Midbrain (tissue), 1 donor: ENCODE results near the gene YAF2.
"Not testable (repeated sequence)": the region's sequence is repeated elsewhere in the genome, so short reads cannot be mapped to it uniquely, and the experiment has no call there.

Source experiments
- DNase-seq: peaks from one replicate; lab custom pipeline; 2025; lab: John Stamatoyannopoulos, UW

YAF2 gene

DNA sequence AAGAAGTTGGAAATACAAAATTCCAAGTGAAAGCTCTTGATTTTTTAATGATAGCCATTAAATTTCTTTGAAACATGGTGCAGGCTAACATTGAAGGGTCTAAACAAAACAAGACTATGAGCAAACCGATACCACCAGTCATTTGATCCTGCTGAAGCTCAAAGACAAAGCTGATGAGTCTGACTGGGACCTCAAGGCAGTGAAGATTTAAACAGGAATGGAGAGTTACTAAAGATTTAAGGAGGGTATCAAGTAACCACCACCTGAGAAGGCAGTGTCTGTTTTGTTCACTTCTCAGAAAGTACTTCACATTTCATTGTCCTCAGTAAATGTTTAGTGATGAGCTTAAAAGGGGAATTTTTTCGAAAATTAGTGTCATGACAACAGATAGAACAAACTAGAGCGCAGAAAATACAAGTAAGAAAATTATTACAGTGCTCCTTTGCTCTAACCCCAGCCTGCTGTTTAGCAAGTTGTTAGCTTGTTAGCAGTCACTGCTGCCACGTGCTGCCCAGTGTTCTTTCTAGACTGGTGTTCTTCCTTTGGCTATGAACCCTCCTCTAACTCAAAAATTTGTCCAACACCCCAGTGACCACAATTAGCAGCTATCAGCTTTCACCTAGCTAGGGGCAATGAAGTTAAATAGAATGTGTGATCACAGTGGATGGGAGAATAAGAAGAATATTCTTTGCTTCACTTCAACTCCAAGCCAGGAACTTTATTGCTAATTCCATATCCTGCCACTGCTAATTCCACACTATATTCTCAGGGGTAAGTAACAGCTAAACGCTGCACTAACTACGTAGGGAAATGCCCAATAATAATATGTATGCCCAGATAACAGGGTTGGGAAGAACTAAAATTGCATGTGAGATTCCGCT is 41.1 kb downstream of the YAF2 start:
- DNase-seq: no peak

DNA sequence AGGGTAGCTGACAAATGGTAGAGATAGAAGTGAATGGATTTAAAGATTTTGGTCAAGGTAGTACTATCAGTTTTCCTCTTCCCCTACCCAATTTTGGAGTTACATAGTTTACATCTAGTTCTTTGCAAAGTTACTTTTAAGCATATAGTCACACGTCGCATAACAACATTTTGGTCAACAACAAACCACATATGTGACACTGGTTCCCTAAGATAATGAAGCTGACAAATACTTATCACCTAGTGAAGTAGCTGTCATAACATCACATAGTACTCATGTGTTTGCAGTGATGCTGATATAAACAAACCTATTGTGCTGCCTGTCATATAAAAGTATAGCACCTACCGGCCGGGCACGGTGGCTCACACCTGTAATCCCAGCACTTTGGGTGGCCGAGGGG is 45.4 kb downstream of the YAF2 start:
- no peak for DNase-seq

DNA sequence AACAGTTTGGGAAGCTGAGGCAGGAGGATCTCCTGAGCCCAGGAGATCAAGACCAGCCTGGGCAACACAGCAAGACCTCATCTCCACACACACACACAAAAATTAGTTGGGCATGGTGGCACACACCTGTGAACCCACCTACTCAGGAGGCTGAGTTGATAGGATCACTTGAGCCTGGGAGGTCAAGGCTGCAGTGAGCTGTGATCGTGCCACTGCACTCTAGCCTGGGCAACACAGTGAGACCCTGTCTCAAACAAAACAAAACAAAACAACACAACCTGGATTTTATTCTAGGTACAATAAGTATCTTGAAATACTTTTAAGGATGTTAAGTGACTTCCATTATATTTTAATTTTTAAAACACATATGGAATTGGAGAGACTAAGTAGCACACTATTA is 45.8 kb downstream of the YAF2 start:
- no peak for DNase-seq

DNA sequence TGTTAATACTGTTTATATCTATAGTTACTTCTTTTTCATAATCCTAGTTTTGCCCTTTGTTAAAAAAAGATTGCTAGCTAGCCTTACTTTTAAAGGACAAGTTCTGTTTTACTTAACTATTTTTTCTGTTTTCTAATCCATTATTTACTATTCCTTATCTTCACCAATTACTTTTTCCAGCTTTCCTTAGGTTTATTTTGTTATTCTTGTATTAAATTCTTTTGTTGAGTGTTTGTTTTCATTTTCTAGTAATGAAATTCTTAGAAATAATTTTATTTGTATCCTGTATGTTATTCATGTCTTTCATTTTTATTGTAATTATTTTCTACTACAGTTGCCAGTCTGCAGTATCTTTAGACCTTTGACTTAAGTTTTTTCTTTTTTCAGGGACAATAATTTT is 47.7 kb downstream of the YAF2 start:
- no peak for DNase-seq

DNA sequence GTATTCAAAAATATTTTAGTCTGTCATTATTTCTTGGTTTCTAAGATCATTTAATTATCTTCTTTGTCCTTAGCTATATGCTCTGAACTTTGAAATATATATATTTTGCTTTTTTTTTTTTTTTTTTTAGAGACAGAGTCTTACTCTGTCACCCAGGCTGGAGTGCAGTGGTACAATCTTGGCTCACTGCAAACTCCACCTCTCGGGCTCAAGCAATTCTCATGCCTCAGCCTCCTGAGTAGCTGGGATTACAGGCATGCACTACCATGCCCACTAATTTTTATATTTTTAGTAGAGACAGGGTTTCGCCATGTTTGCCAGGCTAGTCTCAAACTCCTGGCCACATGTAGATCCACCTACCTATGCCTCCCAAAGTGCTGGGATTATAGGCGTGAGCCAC is 49.8 kb downstream of the YAF2 start:
- DNase-seq: not testable (repeated sequence)

DNA sequence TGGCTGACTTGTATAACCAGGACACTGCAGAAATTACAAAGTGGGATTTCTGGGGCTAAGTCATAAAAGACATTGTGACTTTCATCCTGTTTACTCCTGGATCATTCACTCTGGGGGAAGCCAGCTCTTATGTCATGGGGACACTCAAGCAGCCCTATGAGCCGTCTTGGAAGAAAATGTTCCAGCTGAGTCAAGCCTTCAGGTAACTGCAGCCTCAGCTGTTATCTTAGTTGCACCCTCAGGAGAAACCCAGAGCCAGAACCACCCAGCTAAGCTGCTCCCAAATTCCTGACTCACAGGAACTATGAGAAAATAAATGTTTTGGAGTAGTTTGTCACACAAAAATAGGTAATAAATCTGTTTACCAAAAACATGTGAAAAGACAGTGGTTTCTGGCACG is 50.2 kb downstream of the YAF2 start:
- DNase-seq: no peak

DNA sequence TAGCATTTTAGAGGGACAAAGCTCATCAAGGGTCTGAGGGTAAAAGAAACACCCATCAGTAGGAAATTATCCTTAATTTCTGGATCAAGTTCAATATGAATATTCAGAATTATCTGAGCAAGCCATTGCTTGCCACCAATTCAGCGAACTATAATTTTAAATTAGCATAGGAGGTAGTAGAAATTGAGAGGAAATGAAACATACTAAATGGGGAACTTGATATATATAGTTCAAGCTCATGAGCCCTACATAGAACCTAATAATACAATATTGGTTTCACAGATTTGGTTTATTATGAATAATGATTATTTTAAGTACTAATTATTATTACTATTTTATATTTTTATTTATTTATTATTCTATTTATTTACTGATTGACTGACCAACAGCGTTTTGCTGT is 51.3 kb downstream of the YAF2 start:
- no peak for DNase-seq

DNA sequence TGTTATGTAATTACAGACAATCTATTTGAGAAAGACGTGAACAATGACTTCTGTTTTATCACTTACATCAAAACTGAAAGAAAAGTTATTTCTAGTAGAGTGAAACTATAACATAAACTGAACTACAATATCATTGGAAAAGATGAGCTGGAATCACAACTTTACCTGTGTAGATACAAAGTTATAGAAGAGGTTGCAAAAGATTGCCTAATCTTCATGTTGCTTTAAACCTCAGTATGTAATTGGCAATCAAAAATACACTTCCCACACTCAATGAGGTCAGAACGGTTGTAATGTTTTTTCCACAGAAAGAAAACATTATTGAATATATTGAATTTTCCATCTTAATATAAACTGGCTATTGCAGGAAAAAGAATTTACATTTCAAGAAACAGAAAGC is 55.7 kb downstream of the YAF2 start:
- no peak for DNase-seq

DNA sequence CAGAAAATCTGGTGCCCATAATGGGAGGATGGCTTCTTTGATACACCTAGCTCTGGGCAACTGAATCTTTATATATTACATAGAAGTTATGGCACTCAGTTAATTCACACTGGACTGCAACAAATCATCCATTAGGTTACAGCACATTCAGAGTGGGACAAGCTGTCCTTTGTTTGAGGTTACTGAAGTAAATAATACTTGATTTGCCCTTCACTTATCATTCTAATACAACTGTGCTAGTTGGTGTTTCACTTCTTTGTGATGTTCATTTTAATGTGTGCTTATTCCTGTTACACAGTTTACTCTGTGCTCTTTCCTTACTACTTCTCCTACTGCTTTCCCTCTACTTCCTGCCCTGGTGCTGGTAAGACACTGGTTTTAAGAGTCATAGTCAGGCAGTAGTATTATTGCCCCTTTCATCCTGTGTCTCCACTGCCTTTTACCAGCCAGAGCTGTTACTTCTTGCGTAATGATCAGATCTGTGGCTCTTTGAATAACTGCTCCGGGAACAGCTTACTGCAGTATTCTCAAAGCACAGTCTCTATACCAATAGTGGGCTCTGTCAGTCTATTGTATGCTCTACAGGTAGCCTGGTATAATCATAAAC is 57.0 kb downstream of the YAF2 start:
- peak; percentile 6 for DNase-seq

DNA sequence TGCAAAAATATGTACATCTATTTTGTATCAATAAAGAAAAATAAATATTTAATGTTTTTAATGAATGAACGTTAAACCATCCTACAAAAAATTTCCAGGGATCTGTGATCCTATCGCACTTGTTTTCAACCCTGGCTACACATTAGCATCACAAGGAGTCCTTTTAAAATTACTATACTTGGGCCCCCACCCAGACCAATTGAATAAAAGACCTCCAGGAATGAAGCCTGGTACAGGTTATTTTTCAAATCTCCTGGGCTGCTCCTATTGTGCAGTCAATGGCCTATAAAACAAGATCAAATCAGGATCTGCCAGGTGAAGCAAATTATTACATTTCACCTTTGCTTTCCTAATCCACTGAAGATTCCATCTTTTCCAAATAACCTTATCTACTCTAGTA is 59.9 kb downstream of the YAF2 start:
- no peak for DNase-seq

DNA sequence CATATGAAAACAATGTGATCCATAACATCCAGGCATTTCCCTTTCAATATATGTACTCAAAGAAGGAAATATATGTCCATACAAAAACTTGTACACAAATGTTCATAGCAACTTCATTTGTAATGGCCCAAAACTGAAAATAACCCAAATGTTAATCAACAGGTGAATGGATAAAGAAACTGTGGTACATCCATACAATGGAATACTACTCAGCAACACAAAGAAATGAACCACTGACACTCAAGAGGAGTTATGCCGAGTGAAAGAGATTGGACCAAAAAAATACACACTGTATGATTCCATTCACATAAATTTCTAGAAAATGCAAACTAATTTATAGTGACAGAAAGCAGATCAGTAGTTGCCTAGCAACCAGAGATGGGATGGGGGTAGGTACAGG is 63.1 kb downstream of the YAF2 start:
- no peak for DNase-seq

DNA sequence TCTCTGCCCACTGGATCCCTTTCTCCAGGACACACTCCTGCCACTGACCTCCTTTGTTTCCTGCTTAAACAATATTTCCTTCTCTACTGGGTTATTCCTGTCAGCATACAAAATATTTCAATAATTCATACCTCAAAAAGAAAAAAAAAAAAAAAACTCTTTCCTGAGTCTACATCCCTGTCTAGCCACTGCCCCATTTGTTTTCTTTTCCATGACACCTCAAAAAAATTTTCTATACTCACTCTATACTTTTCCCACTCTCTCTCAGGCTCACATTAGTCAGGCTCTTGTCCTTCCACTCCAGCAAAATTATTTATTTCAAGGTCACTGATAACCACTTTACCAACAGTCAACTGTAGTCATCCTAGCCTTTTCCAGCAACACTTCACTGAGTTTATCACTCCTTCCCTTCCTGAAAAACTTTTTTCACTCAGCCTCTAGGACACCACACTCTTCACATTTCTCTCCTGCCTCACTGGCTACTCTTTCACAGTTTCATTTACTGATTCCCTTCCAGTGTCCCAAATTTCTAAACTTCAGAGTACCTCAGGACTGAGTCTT is 64.0 kb downstream of the YAF2 start:
- no peak for DNase-seq

DNA sequence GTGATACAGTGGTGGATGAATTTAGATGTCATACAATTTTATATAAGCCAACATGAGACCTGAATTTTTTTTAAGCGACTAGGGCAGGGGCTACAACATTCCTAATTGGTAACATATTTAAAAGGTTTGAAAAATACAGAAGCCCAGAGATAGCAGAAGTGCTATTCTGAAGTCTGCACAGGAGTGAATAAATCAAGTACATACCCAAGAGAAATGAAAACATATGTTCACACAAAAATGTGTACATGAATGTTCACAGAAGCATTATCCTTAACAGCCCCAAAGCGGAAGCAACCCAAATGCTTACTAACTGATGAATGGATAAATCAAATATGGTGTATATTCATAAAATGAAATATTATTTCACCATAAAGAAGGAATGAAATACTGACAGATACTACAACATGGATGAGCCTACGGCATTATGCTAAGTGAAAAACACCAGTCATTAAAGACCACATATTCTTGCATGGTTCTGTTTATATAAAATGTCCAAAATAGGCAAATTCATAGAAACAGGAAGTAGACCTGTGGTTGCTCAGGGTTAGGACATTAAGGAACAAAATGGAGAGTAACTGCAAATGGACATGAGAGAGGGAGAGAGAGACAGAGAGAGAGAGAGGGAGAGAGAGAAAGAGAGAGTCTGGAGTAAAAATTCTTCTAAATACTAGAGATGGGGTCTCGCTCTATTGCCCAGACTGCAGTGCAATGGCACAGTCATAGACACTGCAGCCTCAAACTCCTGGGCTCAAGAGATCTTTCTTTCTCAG is 65.4 kb downstream of the YAF2 start:
- DNase-seq: no peak

DNA sequence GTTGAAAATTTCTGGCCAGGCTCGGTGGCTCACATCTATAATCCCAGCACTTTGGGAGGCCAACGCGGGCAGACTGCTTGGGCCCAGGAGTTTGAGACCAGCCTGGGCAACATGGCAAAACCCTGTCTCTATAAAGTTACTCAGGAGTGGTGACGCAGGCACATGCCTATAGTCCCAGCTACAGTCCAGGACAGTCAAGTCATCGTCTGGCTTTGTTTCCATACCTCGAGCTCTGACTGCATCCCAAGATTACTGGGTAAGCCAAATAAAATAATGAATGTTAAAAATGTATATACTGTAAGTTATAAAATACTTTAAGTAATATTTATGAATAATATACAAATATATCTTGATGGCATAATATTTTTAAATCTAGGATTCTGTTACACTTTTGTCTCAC is 70.3 kb downstream of the YAF2 start:
- no peak for DNase-seq

DNA sequence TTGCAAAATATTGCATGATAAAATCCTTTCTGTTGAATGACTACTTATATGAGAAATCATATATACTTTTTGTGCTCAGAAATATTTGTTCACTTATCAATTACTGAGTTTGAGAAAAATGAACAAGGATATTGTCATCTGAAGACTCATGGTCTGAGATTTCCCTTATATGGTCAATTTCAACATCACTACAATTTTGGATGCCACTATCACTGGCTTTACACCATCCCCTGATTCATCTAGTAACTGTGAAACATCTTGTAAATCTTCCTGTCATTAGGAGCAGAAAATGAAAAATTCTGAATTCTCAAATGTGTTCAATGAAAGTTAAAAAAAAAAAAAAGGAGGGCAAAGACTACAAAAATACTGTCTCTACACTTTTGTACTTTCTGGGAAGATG is 71.5 kb downstream of the YAF2 start:
- no peak for DNase-seq

DNA sequence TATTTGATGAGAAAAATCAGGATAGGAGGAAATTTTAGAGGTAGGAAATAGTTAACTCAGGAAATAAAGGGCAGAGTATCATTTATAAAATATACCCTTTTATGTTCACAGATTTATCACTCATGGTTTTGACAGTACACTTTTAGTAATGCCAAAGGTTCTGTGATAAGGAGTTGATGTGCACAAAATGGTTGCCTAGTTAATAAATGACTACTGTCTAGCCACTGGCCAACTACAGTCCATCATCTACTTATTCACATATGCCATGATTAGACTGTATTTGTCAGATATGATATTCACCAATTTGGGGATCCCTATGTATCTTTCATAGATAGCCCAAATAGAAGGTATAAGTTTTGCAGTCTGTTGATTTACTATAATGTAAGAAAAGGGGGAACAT is 74.1 kb downstream of the YAF2 start:
- DNase-seq: no peak

DNA sequence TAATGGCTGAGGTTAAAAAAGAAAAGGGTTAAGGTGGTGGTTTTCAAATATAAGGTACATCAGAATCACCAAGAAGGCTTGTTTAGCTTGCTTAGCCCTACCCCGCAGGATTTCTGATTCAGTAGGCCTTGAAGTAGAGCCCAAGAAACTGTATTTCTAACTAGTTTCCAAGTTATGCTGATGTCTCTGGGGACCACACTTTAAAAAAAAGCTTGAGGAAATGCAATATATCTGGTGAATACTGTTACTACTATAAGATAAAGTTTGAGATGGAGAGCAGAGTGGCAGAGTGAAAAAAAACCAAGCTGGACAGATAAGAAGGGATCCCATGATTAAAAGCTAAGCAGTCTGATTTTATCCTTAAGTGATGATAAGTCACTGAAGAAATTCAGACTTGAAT is 75.1 kb downstream of the YAF2 start:
- DNase-seq: no peak

DNA sequence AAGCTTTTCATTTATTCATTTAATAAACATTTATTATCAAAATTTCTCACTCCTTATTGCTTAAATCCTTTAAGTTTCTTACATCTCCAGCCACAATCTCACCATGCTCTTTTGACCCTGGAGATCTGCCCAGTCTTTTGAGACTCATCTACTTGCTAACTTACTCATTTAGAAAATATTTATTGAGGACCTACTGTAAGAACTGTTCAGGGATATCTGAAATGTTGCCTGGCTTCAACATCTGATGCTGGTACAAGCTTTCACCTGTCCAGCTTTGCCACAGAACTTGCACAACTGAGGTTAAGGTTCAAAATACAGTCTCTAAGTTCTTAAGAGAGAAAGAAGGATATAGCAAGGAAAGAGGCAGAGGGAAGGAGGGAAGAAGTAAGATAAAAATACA is 75.9 kb downstream of the YAF2 start:
- DNase-seq: no peak

DNA sequence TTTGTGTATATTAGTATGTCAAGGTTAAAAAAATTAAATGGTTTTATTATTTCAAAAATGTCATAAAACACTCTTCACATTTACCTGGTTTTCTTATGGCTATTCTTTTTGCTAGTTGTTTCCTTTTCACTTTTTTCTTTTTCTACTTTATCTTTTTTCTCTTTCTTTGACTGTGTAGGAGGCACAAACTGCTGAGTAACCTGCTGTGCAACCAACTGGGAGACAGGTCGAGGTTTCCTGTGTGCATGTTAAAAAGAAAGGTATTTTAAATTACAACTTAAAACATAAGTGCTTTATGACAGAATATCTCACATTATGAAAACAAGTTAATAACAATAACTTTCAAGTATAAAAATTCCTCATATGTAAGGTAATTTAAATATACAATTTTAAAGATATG is 76.5 kb downstream of the YAF2 start:
- DNase-seq: no peak

DNA sequence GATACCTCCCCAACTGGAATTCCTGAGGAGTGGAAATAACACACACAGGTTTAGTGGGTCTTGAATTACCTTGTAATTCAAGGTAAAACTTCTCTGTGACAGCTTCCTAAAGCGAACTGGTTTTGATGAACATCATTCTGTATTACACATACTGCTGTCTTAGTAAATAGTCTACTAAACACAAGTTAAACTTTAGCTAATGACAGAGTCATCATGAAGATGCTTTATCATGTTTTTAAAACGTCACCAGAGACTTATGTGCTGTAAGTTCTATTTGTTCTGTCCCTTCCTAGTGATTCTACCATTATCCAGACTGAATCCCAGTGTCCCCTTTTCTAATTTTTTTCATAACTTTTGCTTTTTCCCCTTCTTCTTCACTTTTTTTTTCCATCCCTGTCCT is 81.8 kb downstream of the YAF2 start:
- no peak for DNase-seq

DNA sequence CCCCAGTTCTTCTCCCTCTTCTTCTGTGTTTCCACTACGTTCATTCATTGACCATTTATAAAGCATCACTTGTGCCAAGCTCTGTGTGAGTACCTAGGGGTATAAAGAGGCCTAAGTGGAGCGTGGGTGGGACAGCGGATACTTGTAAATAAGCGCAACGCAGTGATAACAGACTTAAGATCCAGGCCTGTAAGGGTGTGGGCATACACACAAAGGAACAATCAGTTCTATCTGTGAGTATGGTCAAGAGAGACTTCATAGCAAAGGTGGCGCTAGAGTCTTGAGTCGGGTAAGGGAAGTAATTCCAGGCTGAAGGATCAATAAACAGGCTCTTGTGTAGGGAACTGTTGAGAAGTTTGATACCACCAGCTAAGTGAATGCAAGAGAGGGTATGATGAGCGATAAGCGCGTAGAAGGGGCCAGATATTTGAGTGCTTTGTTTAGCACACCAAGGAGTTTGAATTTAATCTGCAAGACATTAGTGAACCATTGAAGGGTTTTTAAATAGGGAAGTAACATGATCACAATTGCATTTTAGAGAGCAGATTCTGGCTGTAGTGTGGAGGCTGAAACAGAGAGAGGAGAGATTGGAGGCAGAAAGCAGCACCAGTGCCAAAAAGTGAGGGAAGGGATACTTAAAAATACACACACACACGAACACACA is 92.4 kb downstream of the YAF2 start:
- no peak for DNase-seq

DNA sequence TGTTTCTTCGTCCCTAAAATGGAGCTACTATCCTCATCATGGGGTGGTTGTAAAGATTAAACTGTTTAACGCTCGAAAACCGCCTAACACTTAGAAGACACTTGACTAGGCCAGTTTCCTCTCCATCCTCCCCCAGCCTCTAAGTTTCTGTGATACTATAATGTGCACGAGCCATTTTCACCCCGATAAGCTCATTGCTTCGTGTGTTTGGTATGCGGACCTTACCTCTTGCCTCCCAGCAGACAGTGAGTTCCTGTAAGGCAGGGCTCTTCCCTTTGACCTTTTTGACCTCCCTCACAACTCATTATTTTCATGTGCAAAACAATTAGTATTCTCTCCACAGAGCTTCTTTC is 92.9 kb downstream of the YAF2 start:
- peak; percentile 71 for DNase-seq
